AG09309 (cell line): ENCODE measurements around the gene CXCL10.
"Not testable (repeated sequence)": the region's sequence is repeated elsewhere in the genome, so short reads cannot be mapped to it uniquely, and the experiment has no call there.

Source experiments
- DNase-seq: peaks from one replicate; pipeline ENCODE4 v3.0.0-alpha.2; 2010; ENCODE audit warnings: low read depth
- H3K4me3 ChIP-seq: 2 replicates; pipeline ENCODE4 v1.5.1; 2011; ENCODE audit warnings: mild to moderate bottlenecking, low read depth, low read length, moderate library complexity; ENCODE audit not compliant: control insufficient read depth
- TF ChIP-seq, protein P1 (sequence below): IDR thresholded peaks from 2 replicates; pipeline ENCODE4 v1.5.1; 2011; ENCODE audit warnings: mild to moderate bottlenecking, low read depth, low read length, inconsistent platforms; ENCODE audit not compliant: insufficient read depth, control insufficient read depth; ENCODE audit errors: missing control alignments

CXCL10 gene

DNA sequence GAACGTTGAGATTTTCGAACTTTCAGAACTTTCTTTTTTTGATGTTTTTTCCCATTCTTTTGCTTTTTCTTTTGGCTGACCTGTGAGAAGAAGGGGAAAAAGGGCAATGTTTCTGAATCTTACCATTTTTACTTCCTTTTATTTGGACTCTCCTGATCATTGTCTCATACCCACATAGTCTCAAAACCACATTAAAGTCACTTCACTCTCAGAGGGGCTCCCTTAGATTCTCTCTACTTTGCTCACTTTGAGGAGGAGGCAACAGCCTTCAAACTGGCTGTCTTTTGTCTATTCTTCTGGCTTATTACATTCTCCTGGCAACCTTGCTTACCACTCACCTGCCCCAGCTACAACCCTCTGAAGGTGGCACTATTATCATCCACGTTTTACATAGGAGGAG is 19.7 kb downstream of the CXCL10 start:
- TF ChIP-seq, protein P1, sequence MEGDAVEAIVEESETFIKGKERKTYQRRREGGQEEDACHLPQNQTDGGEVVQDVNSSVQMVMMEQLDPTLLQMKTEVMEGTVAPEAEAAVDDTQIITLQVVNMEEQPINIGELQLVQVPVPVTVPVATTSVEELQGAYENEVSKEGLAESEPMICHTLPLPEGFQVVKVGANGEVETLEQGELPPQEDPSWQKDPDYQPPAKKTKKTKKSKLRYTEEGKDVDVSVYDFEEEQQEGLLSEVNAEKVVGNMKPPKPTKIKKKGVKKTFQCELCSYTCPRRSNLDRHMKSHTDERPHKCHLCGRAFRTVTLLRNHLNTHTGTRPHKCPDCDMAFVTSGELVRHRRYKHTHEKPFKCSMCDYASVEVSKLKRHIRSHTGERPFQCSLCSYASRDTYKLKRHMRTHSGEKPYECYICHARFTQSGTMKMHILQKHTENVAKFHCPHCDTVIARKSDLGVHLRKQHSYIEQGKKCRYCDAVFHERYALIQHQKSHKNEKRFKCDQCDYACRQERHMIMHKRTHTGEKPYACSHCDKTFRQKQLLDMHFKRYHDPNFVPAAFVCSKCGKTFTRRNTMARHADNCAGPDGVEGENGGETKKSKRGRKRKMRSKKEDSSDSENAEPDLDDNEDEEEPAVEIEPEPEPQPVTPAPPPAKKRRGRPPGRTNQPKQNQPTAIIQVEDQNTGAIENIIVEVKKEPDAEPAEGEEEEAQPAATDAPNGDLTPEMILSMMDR = no peak
- DNase-seq = no peak
- H3K4me3 ChIP-seq = no peak overlapping the region

DNA sequence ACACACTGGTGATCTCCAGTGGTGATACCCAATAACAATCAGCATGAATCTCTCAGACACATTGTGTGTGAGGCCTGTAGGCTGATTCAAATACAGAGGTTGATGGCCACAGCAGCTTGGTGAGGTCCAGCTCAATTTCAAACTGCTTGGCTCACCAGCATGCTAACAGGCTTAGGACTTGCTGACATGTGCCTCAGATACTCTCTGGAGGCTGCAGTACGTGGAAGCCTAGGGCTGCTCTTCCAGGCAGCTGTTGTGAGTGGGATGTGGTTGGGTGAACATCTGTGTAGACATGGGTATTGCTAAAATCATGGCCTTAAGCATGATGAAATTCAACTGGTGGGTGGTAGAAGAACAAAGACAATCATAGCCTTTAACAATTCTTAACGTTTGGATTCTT is 20.3 kb downstream of the CXCL10 start:
- no peak overlapping the region for H3K4me3 ChIP-seq
- DNase-seq = no peak
- TF ChIP-seq, protein P1 = no peak

DNA sequence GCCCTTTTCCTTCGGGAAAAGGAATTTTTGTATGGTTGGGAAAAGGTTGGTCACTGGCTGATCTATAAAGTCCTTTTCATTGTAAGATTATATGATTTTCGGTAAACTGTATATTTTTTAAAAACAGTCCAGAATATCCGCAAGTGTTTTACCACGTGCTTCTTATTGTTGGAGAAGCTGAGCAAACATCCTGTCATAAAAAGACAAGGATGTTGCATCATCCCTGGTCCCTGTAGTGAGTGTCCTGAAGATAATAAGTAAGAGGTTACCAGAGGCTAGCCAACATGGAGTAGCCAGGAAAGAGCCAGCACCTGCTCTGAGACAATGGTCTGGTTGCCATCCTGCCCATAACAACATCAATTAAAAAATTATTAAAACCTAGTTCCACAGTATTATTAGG is 21.1 kb downstream of the CXCL10 start:
- TF ChIP-seq, protein P1 = no peak
- H3K4me3 ChIP-seq = no peak overlapping the region
- DNase-seq = no peak

DNA sequence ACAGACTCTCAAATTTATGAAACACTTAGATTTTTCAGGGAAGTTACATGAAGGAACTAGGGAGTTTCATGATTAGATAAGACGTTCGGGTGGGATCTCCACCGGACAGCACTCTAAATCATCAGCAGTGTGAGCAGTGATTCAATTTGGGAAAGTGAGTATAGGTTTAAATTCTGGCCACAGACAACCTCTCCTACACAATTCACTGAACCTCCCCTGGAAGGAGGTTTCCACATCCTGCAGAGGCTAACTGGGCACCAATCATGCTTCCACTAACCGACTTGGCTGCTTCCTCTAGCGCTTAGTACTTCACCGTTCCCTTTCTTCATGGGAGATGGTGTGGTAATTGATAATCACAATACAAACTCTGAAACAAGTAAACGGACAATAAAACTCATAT is 21.6 kb downstream of the CXCL10 start:
- no peak for DNase-seq
- TF ChIP-seq, protein P1 = no peak
- no peak overlapping the region for H3K4me3 ChIP-seq

DNA sequence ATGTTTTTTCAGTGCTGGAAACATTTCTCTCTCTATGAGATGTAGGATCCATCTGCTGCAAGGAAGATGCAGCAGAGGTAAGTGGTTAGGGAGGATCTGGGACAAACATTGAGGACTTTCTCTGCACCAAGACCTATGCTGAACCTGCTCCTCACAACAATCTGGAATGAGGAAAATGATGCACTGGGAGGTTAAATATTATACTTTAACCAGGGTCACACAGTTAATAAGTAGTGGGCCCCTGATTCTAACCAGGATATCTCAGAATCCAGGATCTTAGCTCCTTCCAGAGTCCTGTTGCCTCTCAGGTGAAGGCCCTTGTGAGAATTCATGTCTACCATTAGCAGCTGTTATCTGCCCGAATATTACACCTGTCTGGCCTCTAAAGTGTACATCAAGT is 23.0 kb downstream of the CXCL10 start:
- no peak for DNase-seq
- H3K4me3 ChIP-seq = no peak overlapping the region

DNA sequence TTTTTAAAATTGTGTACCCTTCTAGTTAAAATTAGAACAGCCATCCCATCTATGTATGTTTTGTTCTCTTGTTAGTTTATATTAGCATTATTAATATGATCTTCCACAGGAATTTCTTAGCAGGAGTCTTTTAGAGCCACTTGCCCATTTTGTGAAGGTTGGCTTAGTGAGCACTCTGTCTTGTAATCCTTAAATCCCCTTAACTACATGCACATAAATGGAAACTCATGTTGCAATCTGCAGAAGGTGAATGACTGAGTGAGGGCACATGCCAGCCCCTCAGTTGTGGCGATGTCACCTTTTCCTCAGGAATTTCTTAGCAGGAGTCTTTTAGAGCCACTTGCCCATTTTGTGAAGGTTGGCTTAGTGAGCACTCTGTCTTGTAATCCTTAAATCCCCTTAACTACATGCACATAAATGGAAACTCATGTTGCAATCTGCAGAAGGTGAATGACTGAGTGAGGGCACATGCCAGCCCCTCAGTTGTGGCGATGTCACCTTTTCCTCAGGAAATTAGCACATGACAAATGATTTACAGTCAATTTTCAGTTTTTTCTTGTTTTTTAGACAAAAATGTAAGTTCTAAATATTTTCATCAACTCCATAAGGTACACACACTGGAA is 24.7 kb downstream of the CXCL10 start:
- H3K4me3 ChIP-seq, DNase-seq: not testable (repeated sequence)

More for the DNA sequence above, 23.0 kb downstream of the CXCL10 start:
- TF ChIP-seq, protein P1 = no peak

DNA sequence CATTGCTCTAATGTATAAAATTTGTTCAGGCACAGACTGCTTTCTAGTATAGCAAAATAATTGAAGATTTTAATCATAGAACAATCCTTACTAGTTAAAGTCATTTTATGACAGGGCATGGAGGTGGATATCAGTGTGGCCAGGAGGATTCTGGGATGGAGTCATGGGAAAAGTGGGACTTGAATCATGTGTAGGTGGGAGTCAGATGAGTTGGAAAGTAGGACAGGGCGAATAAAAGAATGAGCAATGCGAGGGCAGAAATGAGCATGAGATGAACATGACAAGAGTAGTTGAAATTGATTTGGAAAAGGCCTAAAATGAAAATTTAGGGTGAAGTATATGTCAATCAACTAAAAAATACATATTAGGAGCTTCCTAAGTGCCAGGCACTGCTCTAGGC is 25.4 kb downstream of the CXCL10 start:
- no peak for DNase-seq
- no peak overlapping the region for H3K4me3 ChIP-seq
- TF ChIP-seq, protein P1 = no peak
